Measurements from ENCODE around the gene SLC2A5.

The SLC2A5 gene

DNA sequence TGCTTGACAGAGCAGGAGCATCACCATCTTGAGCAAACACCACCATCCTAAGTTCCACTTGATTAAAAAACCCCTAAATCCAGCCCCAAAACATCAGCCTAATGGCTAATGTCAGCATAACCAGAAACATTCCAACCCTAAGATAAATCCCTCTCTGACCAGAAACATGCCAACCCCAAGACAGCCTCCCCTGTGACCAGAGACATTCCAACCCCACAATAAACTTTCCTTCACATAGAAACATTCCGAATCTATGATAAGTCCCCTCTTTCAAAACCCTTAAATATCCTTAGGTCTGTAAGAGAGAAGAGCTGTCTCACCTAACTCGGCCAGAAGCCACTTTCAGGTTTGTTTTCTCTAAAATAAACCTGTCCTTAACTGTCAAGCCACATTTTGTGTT is 17.4 kb upstream of the SLC2A5 start:
- Histone ChIP-seq H3K9me3 (ENCODE audit: control insufficient read depth, low read length) (no peaks in the 10 kb centered on the region), H3K9ac (ENCODE audit: low read length) (no peak overlapping the region), H3K4me1 (ENCODE audit: control insufficient read depth, insufficient read depth, low read length) (peaks cover 5% of the 10 kb centered on the region), H3K27me3 (ENCODE audit: control insufficient read depth, insufficient read depth, low read length) (peaks cover 4% of the 10 kb centered on the region), H3K36me3 (ENCODE audit: control insufficient read depth, insufficient read depth, low read length) (no peaks in the 10 kb centered on the region), H3K4me3 (ENCODE audit: low read length) (no peak overlapping the region)

DNA sequence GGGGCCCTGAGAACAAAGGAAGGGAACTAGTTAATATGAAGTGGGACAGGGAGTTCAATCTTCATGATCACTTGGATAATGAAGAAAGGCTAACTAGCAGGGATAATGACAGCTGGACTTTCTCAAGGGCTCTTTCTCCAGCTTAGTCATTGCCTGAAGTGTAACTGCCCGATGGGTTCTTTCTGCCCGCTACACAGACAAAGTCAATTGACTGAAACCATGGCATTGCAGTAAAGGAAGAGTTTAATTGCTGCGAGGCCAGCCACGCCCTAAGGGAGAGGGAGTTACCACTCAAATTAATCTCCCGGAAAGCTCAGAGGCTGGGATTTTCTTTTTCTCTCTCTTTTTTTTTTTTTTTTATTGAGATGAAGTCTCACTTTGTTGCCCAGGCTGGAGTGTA is 16.6 kb upstream of the SLC2A5 start:
- no peak overlapping the region for H3K4me3 ChIP-seq (ENCODE audit: low read length)
- H3K27me3 ChIP-seq (ENCODE audit: control insufficient read depth, insufficient read depth, low read length), result no peaks in the 10 kb centered on the region
- no peak overlapping the region for H3K9ac ChIP-seq (ENCODE audit: low read length)
- peaks cover 5% of the 10 kb centered on the region for H3K4me1 ChIP-seq (ENCODE audit: control insufficient read depth, insufficient read depth, low read length)
- H3K36me3 ChIP-seq (ENCODE audit: control insufficient read depth, insufficient read depth, low read length), result no peaks in the 10 kb centered on the region
- H3K9me3 ChIP-seq (ENCODE audit: control insufficient read depth, low read length), result no peaks in the 10 kb centered on the region

DNA sequence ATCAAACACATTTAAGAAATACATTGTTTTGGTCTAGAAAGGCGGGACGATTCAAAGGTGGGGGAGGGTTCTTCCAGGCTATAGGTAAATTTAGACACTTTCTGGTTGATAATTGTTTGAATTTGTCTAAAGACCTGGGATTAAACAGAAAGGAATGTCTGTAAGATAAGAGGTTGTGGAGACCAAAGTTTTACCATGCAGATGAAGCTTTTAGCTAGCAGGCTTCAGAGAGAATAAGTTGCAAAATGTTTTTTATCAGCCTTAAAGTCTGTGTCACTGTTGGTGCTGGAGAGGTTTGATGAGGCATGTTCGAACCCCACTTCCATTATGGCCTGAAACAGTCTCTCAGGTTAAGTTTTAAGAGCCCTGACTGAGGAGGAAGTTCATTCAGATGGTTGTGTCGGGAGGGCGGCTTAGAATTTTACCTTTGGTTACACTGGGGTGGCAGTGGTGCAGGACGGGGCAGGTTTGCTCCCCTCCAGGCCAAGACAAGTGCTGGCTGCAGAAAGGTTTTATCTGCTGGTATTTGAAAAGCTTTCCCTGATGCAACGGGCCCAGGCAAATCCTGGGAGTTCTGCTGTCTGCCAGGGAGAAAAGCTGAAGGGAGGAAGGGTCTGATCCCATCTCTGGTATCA is 16.0 kb upstream of the SLC2A5 start:
- Histone ChIP-seq H3K27me3 (ENCODE audit: control insufficient read depth, insufficient read depth, low read length) (no peaks in the 10 kb centered on the region), H3K4me3 (ENCODE audit: low read length) (no peak overlapping the region), H3K4me1 (ENCODE audit: control insufficient read depth, insufficient read depth, low read length) (peaks cover 5% of the 10 kb centered on the region), H3K9ac (ENCODE audit: low read length) (no peak overlapping the region), H3K36me3 (ENCODE audit: control insufficient read depth, insufficient read depth, low read length) (no peaks in the 10 kb centered on the region), H3K9me3 (ENCODE audit: control insufficient read depth, low read length) (no peaks in the 10 kb centered on the region)

DNA sequence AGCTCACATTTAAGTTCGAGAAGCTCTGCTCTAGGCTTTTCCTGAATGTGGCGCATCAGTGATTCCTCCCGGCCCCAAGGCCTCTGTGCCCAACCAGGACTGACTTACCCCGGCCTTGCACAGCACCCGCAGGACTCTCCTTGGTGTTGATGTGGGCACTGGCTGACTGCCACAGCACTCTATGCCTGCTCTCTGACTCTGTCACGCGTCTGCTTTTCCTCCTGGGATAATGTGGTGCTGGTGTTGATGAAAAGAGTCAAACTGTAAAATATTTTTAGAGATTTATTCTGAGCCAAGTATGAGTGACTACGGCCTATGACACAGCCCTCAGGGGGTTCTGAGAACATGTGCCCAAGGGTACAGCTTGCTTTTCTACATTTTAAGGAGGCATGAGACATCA is 15.5 kb upstream of the SLC2A5 start:
- Histone ChIP-seq H3K4me3 (ENCODE audit: low read length) (no peak overlapping the region), H3K4me1 (ENCODE audit: control insufficient read depth, insufficient read depth, low read length) (peaks cover 5% of the 10 kb centered on the region)

DNA sequence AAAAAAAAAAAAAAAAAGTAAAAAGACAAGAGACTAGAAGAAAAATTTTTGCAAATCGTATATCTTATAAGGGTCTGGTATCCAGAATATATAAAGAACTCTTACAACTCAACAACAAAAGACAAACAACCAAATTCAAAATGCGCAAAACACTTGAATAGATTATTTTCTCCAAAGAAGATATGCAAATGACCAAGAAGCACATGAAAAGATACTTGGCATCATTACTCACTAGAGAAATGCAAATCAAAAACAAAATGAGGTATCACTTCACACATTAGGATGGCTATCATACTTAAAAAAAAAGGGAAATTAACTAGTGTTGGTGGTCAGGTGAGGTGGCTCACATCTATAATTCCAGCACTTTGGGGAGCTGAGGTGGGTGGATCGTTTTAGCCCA is 12.0 kb upstream of the SLC2A5 start:
- Histone ChIP-seq H3K27me3 (ENCODE audit: control insufficient read depth, insufficient read depth, low read length) (peaks cover 8% of the 10 kb centered on the region), H3K4me3 (ENCODE audit: low read length) (no peak overlapping the region), H3K9ac (ENCODE audit: low read length) (no peak overlapping the region), H3K4me1 (ENCODE audit: control insufficient read depth, insufficient read depth, low read length) (peaks cover 13% of the 10 kb centered on the region), H3K36me3 (ENCODE audit: control insufficient read depth, insufficient read depth, low read length) (no peaks in the 10 kb centered on the region), H3K9me3 (ENCODE audit: control insufficient read depth, low read length) (no peaks in the 10 kb centered on the region)

More for the DNA sequence above, 15.5 kb upstream of the SLC2A5 start:
- Histone ChIP-seq H3K9ac (ENCODE audit: low read length) (no peak overlapping the region), H3K9me3 (ENCODE audit: control insufficient read depth, low read length) (no peaks in the 10 kb centered on the region), H3K36me3 (ENCODE audit: control insufficient read depth, insufficient read depth, low read length) (no peaks in the 10 kb centered on the region), H3K27me3 (ENCODE audit: control insufficient read depth, insufficient read depth, low read length) (no peaks in the 10 kb centered on the region)

DNA sequence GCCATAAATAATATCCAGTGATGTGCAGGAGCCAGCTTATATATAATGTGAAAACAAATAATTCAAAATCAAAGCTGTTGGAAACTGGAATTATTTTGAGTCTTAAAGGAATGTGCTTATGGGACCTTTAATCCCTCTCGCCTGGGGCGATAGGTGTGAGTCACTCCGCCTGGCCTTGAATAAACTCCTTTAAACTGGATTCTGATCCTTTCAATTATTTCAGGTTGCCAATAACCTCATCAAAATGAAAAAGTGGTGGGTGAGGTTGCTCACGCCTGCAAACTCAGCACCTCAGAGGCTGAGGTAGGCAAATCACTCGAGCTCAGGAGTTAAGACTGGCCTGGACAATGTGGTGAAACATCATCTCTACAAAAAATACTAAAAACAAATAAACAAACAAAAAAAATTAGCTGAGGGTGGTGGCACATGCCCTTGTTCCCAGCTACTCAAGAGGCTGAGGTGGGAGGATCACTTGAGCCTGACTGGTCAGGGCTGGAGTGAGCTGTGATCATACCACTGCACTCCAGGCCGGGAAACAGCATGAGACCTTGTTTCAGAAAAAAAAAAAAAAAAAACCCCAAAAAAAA is 11.4 kb upstream of the SLC2A5 start:
- Histone ChIP-seq H3K4me3 (ENCODE audit: low read length) (no peak overlapping the region), H3K36me3 (ENCODE audit: control insufficient read depth, insufficient read depth, low read length) (no peaks in the 10 kb centered on the region), H3K27me3 (ENCODE audit: control insufficient read depth, insufficient read depth, low read length) (peaks cover 8% of the 10 kb centered on the region), H3K4me1 (ENCODE audit: control insufficient read depth, insufficient read depth, low read length) (peaks cover 10% of the 10 kb centered on the region), H3K9ac (ENCODE audit: low read length) (no peak overlapping the region), H3K9me3 (ENCODE audit: control insufficient read depth, low read length) (no peaks in the 10 kb centered on the region)

DNA sequence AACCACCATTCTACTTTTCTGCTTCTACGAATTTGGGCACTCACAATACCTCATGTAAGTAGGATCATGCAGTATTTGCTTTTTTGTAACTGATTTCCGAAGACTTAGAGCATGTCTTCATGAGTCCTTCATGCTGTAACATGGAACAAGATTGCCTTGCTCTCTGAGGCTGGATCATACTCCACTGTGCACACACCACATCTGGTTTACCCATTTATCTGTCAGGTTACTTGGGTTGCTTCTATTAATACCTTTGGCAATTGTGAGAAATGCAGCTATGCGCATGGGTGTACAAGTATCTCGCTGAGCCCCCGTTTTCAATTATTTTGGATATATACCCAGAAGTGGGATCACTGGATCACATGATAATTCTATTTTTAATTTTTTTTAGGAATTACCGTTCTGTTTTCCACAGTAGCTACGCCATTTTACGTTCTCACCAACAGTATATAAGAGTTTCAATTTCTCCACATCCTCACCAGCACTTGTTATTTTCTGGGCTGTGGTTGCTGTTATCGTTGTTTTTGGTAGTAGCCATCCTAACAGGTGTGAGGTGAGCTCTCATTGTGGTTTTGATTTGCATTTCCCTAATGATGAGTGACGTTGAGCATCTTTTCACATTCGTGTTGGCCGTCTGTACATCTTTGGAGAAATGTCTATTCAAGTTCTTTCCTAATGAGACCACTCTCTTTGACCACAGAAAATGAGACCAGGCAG is 10.7 kb upstream of the SLC2A5 start:
- Histone ChIP-seq H3K27me3 (ENCODE audit: control insufficient read depth, insufficient read depth, low read length) (peaks cover 8% of the 10 kb centered on the region), H3K9ac (ENCODE audit: low read length) (no peak overlapping the region), H3K4me3 (ENCODE audit: low read length) (no peak overlapping the region), H3K4me1 (ENCODE audit: control insufficient read depth, insufficient read depth, low read length) (peaks cover 7% of the 10 kb centered on the region), H3K9me3 (ENCODE audit: control insufficient read depth, low read length) (no peaks in the 10 kb centered on the region), H3K36me3 (ENCODE audit: control insufficient read depth, insufficient read depth, low read length) (no peaks in the 10 kb centered on the region)

DNA sequence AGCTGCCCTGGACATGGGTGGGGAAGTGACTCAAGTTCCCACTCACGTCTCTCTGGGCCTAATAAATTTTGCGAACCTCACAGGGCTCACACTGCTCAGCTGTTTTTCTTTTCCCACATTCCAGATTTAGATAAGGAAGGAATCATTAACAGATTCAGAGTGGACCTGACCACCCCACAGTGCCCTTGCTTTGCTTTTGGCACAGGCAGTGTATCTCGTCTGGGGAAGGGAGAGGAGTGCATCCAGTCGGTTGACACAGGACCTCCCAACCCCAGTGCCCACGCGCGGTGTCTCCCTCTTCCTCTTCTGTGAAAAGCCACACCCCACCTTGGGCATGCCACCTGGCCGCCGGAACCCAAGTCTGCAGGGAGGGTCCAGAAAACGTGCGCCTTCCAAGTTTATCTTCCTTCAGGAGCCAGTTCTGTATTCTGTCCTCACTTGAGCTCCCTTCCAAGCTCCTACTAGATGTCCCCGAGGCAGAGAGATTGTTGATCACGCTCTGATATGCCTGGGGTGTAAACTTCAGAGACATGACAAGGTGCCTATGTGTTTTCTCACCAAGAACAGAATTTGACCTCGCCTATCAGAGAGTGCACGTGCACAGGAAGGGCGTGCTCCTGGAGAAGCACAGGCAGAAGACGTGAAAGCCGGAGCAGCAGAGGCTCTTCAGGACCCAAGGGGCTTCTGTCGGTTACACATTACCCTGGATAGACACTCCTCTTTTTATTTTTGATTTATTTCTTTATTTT is 9.5 kb upstream of the SLC2A5 start:
- no peaks in the 10 kb centered on the region for H3K36me3 ChIP-seq (ENCODE audit: control insufficient read depth, insufficient read depth, low read length)
- H3K9me3 ChIP-seq (ENCODE audit: control insufficient read depth, low read length), result no peaks in the 10 kb centered on the region
- peaks cover 8% of the 10 kb centered on the region for H3K27me3 ChIP-seq (ENCODE audit: control insufficient read depth, insufficient read depth, low read length)
- H3K4me3 ChIP-seq (ENCODE audit: low read length), result no peak overlapping the region
- H3K4me1 ChIP-seq (ENCODE audit: control insufficient read depth, insufficient read depth, low read length), result peaks cover 7% of the 10 kb centered on the region
- no peak overlapping the region for H3K9ac ChIP-seq (ENCODE audit: low read length)

DNA sequence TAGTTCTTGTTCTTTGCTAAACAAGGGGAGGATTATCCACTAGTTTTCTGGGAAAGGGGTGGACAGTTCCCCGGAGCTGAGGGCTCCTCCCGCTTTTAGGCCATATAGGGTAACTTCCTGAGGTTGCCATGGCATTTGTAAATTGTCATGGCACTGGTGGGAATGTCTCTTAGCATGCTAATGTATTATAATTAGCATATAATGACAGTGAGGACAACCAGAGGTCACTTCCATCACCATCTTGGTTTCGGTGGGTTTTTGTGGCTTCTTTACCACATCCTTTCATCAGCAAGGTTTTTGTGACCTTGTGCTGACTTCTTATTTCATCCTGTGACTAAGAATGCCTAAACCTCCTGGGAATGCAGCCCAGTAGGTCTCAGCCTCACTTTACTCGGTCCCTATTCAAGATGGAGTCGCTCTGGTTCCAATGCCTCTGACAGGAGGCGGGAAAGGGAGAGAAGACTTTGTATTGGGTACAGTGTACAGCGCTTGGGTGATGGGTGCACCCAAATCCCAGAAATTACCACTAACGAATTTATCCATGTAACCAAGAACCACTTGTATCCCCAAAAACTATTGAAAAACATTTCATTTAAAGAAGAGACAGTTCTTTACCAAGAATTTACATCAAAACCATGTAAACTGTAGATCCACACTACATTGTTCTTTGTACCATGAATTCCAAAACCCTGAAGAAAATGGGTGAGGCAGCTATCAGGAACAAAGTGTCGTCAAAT is 8.7 kb upstream of the SLC2A5 start:
- Histone ChIP-seq H3K9me3 (ENCODE audit: control insufficient read depth, low read length) (no peaks in the 10 kb centered on the region), H3K9ac (ENCODE audit: low read length) (no peak overlapping the region), H3K4me1 (ENCODE audit: control insufficient read depth, insufficient read depth, low read length) (peaks cover 7% of the 10 kb centered on the region), H3K4me3 (ENCODE audit: low read length) (no peak overlapping the region), H3K36me3 (ENCODE audit: control insufficient read depth, insufficient read depth, low read length) (no peaks in the 10 kb centered on the region), H3K27me3 (ENCODE audit: control insufficient read depth, insufficient read depth, low read length) (peaks cover 8% of the 10 kb centered on the region)

DNA sequence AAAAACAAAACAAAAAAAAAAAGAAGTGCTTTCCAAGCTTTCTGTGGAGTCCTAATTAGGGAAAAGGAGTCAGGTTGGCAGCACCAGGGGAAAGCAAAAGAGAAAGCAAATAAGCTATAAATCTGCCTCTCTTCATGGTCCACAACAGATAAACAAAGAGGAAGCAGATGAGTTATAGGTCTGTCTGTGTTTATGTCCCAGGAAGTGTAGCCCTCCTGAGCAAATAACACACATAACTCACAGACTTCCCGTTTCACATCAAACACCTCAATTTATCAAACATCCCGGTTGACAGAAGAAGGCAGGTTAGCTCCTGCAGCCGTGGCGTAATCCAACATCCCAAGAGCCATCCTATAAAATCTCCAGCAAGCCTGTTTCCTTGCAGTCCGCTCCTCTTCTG is 5.6 kb upstream of the SLC2A5 start:
- Histone ChIP-seq H3K27me3 (ENCODE audit: control insufficient read depth, insufficient read depth, low read length) (peaks cover 8% of the 10 kb centered on the region), H3K9ac (ENCODE audit: low read length) (no peak overlapping the region), H3K4me1 (ENCODE audit: control insufficient read depth, insufficient read depth, low read length) (peaks cover 7% of the 10 kb centered on the region), H3K4me3 (ENCODE audit: low read length) (no peak overlapping the region), H3K36me3 (ENCODE audit: control insufficient read depth, insufficient read depth, low read length) (no peaks in the 10 kb centered on the region), H3K9me3 (ENCODE audit: control insufficient read depth, low read length) (no peaks in the 10 kb centered on the region)

DNA sequence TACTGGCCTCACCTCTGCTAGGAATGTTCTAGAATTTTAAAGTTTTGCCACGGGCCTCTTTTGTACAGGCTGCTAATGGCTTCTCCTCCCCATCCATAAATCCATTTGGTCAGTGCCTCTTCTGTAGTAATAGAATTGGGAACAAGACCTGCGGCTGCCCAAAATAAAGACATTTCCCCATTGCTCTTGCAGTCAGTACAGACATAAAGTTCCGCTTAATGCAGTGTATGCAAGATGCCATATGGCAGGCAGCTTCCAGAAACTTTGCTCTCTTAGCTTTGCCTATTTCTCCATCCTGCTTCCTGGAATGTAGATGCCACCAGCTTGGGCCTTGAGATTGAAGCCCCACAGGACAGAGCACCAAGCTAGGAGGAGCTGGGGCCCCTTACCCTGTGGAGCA is 3.7 kb upstream of the SLC2A5 start:
- Histone ChIP-seq H3K36me3 (ENCODE audit: control insufficient read depth, insufficient read depth, low read length) (no peaks in the 10 kb centered on the region), H3K9ac (ENCODE audit: low read length) (no peak overlapping the region), H3K27me3 (ENCODE audit: control insufficient read depth, insufficient read depth, low read length) (no peaks in the 10 kb centered on the region), H3K9me3 (ENCODE audit: control insufficient read depth, low read length) (no peaks in the 10 kb centered on the region), H3K4me1 (ENCODE audit: control insufficient read depth, insufficient read depth, low read length) (peaks cover 5% of the 10 kb centered on the region), H3K4me3 (ENCODE audit: low read length) (no peak overlapping the region)

Measured in mucosa of stomach (tissue), 1 donor.